GM12878 (cell line): ENCODE results near the gene EIF4EBP2. TPM values are rescaled to one million over a fixed set of nuclear protein-coding genes. Genes with fewer than 3 reads are reported as not detected.

Source experiments
- ATAC-seq: fragments of 200-7000 bp; cut with Tn5 transposase; 3 replicates; pipeline ENCODE4 v1.9.1; 2020; ENCODE audit warnings: mild to moderate bottlenecking, moderate library complexity
- BruUV-seq: library from RNA; stranded (reverse); fragments of 400-500 nt; replicated peaks from 2 replicates; lab custom pipeline; 2021; lab: Mats Ljungman, UMichigan
- CTCF ChIA-PET: fragments of 300-600 bp; sonication (Branson Sonifier 250); formaldehyde crosslinking; extraction: SDS; loops from one replicate; lab custom pipeline; 2021; ENCODE audit warnings: inconsistent platforms; lab: Yijun Ruan, JAX
- POLR2A ChIA-PET: fragments of 350-600 bp; formaldehyde crosslinking; extraction: SDS; loops from one replicate; lab custom pipeline; 2021; ENCODE audit warnings: inconsistent platforms; lab: Charles Lee
- RAD21 ChIA-PET: fragments of 300-600 bp; sonication (Branson Sonifier 250); formaldehyde crosslinking; loops from one replicate; lab custom pipeline; 2023; ENCODE audit warnings: antibody characterized with exemption; ENCODE audit not compliant: unreplicated experiment; lab: Charles Lee
- SMC1A ChIA-PET: fragments of 300-600 bp; sonication (Branson Sonifier 250); formaldehyde crosslinking; loops from one replicate; lab custom pipeline; 2023; ENCODE audit not compliant: unreplicated experiment, uncharacterized antibody; lab: Charles Lee
- DNase-seq: peaks from one replicate; pipeline ENCODE4 v3.0.0-alpha.2; 2011; ENCODE audit warnings: low read depth, low spot score
- FAIRE-seq: peaks from 3 replicates; lab custom pipeline; 2011; peaks lifted over from hg19 to GRCh38; lab: Jason Lieb, UNC
- H2AFZ ChIP-seq: 2 replicates; pipeline ENCODE4 v1.6.0; 2011; ENCODE audit warnings: low read depth, low read length, control low read depth; ENCODE audit not compliant: control insufficient read depth
- H3K27ac ChIP-seq: 2 replicates; pipeline ENCODE4 v1.5.1; 2011; ENCODE audit warnings: control low read depth; ENCODE audit not compliant: control insufficient read depth, insufficient read depth
- H3K27me3 ChIP-seq, 2 experiments: replicated peaks in 1 of 2; 2 replicates each; pipeline versions ENCODE4 v1.6.0 to v1.6.1; 2011; ENCODE audit warnings: low read length in 1 of 2; ENCODE audit not compliant: control insufficient read depth in 2 of 2, insufficient read depth in 2 of 2
- H3K36me3 ChIP-seq, 2 experiments: 2 replicates each; pipeline ENCODE4 v1.5.1; 2011; ENCODE audit warnings: low read length in 1 of 2; ENCODE audit not compliant: control insufficient read depth in 2 of 2, insufficient read depth in 2 of 2
- H3K4me1 ChIP-seq: 2 replicates; pipeline ENCODE4 v1.6.1; 2011; ENCODE audit warnings: mild to moderate bottlenecking, low read length, moderate library complexity, mixed read lengths; ENCODE audit not compliant: control insufficient read depth, insufficient read depth
- H3K4me2 ChIP-seq: 2 replicates; pipeline ENCODE4 v1.6.0; 2011; ENCODE audit warnings: control low read depth; ENCODE audit not compliant: control insufficient read depth, insufficient read depth
- H3K4me3 ChIP-seq: fragments of 200-600 bp; sonication (generic); 2 replicates; pipeline ENCODE4 v1.5.1; 2016
- H3K79me2 ChIP-seq: 2 replicates; pipeline ENCODE4 v1.6.0; 2011; ENCODE audit warnings: low read length; ENCODE audit not compliant: control insufficient read depth, insufficient read depth
- H3K9ac ChIP-seq: 2 replicates; pipeline ENCODE4 v1.8.0; 2011; ENCODE audit warnings: low read length, control low read depth, mixed read lengths; ENCODE audit not compliant: control insufficient read depth, insufficient read depth
- H3K9me3 ChIP-seq: replicated peaks from 3 replicates; pipeline ENCODE4 v1.5.1; 2011; ENCODE audit warnings: mild to moderate bottlenecking, low read length; ENCODE audit not compliant: control insufficient read depth, insufficient read depth
- H4K20me1 ChIP-seq: 2 replicates; pipeline ENCODE4 v1.6.0; 2011; ENCODE audit not compliant: control insufficient read depth, insufficient read depth
- CBX5 ChIP-seq: sonication (generic); IDR thresholded peaks from 2 replicates; pipeline ENCODE4 v1.6.1; 2016; ENCODE audit warnings: low read depth, moderate library complexity, mild to moderate bottlenecking, inconsistent platforms
- CREM ChIP-seq: IDR thresholded peaks from 2 replicates; pipeline ENCODE4 v1.6.1; 2014; ENCODE audit warnings: antibody characterized with exemption, low read depth
- E4F1 ChIP-seq: fragments of 450-650 bp; IDR thresholded peaks from 2 replicates; pipeline ENCODE4 v1.6.1; 2018; ENCODE audit warnings: borderline replicate concordance, mild to moderate bottlenecking; ENCODE audit not compliant: partially characterized antibody
- ELK1 ChIP-seq: IDR thresholded peaks from 2 replicates; pipeline ENCODE4 v1.6.1; 2012; ENCODE audit warnings: low read depth, low read length, improper control_type of control experiment
- ETV6 ChIP-seq, 2 experiments: fragments of 450-650 bp in 1 of 2; IDR thresholded peaks in 1 of 2; conservative IDR thresholded peaks in 1 of 2; 2 replicates each; pipeline ENCODE4 v1.6.1; 2014; ENCODE audit warnings: antibody characterized with exemption in 1 of 2, borderline replicate concordance in 1 of 2, low read depth in 1 of 2, mild to moderate bottlenecking in 1 of 2, moderate library complexity in 1 of 2
- GATAD2B ChIP-seq: fragments of 450-650 bp; conservative IDR thresholded peaks from 2 replicates; pipeline ENCODE4 v1.6.1; 2017; ENCODE audit warnings: low read depth, mild to moderate bottlenecking, moderate library complexity
- MYB ChIP-seq: fragments of 150-350 bp; IDR thresholded peaks from 2 replicates; pipeline ENCODE4 v1.6.1; 2014; ENCODE audit warnings: mild to moderate bottlenecking, low read depth, low read length, borderline replicate concordance
- RAD21 ChIP-seq: IDR thresholded peaks from 2 replicates; pipeline ENCODE4 v1.6.1; 2011; ENCODE audit warnings: mild to moderate bottlenecking, low read depth, low read length, moderate library complexity; ENCODE audit not compliant: insufficient read depth
- SIN3A ChIP-seq: IDR thresholded peaks from 2 replicates; pipeline ENCODE4 v1.6.1; 2012; ENCODE audit warnings: low read depth, low read length, improper control_type of control experiment
- SMC3 ChIP-seq: IDR thresholded peaks from 2 replicates; pipeline ENCODE4 v1.6.1; 2011; ENCODE audit warnings: low read length, improper control_type of control experiment, borderline replicate concordance
- TCF12 ChIP-seq: IDR thresholded peaks from 2 replicates; pipeline ENCODE4 v1.6.1; 2011; ENCODE audit warnings: low read depth, mild to moderate bottlenecking, low read length
- TCF7 ChIP-seq: IDR thresholded peaks from 2 replicates; pipeline ENCODE4 v1.6.1; 2014; ENCODE audit warnings: antibody characterized with exemption, borderline replicate concordance
- WGBS: methylation state at CpG from one replicate; pipeline ENCODE4 v1.1.6; 2016; ENCODE audit warnings: low lambda C conversion rate; ENCODE audit not compliant: insufficient replicate concordance, insufficient coverage; ENCODE audit errors: missing lambda C conversion rate; 5-methylcytosine and 5-hydroxymethylcytosine counted together
- in situ Hi-C: fragments of 300-500 bp; cut with MboI; formaldehyde crosslinking; loops from 9 replicates; pipeline ENCODE4 v1.14.3; 2018; ENCODE audit warnings: mixed read lengths
- intact Hi-C: fragments of 100-400 bp; cut with micrococcal nuclease; formaldehyde crosslinking; loops from one replicate; pipeline ENCODE4 v1.14.2; 2022; ENCODE audit not compliant: unreplicated experiment
- polyA plus RNA-seq, 11 experiments: library from polyadenylated mRNA; depleted of rRNA in 4 of 11; unstranded in 6 of 11; stranded (reverse) in 5 of 11; fragments of >200 nt; fragmentation: Nextera tagmentation in 4 of 11; fragmentation: Illumina TruSeq in 1 of 11; extraction: Ambion mirVana in 4 of 11; extraction: Trizol in 1 of 11; gene quantifications; 1 replicate in 1 of 11; 2 replicates in 10 of 11; pipeline versions ENCODE4 v1.2.1 to v1.2.3, GENCODE V29; 2011 to 2016; ENCODE audit warnings: inconsistent platforms in 2 of 11, missing spikeins in 2 of 11, low read depth in 1 of 11
- total RNA-seq, 4 experiments: library from RNA; depleted of rRNA in 3 of 4; stranded (reverse); fragments of >200 nt in 3 of 4; fragmentation: Illumina TruSeq in 1 of 4; extraction: Trizol in 1 of 4; gene quantifications; 2 replicates each; pipeline versions ENCODE4 v1.2.1 to v1.2.3, GENCODE V29; 2013 to 2021
- TF ChIP-seq, protein P1 (sequence below): IDR thresholded peaks from 2 replicates; pipeline ENCODE4 v1.6.1; 2012; ENCODE audit warnings: low read length, inconsistent platforms

The EIF4EBP2 gene
- total and polyA plus RNA-seq, 10 of the 15 experiments (the other 5 are each of a cell fraction or from before 2014, with no cell fraction given): 14.4 to 51.3 (median 28.9) TPM

GRCh38 chr10:70432101-70432500 is 28.2 kb downstream of the EIF4EBP2 start (continued):
- TF ChIP-seq ELK1 (no peak), GATAD2B (no peak), SIN3A (no peak)
- TF ChIP-seq, all 136 proteins: peak for 0

GRCh38 chr10:70432561-70433263 is 28.8 kb downstream of the EIF4EBP2 start:
- no TSS peak for BruUV-seq
- TF ChIP-seq E4F1 (no peak), SMC3 (no peak), CBX5 (no peak), CREM (no peak), TCF12 (no peak), MYB (no peak), ETV6 (conservative IDR thresholded peaks at IDR 0.05 in 1 of 2, IDR thresholded peaks at IDR 0.05 in 1 of 2; ENCODE audit: borderline replicate concordance in 1 of 2, low read depth in 1 of 2) (no peak), TCF7 (no peak), RAD21 (no peak)
- TF ChIP-seq, protein P1, sequence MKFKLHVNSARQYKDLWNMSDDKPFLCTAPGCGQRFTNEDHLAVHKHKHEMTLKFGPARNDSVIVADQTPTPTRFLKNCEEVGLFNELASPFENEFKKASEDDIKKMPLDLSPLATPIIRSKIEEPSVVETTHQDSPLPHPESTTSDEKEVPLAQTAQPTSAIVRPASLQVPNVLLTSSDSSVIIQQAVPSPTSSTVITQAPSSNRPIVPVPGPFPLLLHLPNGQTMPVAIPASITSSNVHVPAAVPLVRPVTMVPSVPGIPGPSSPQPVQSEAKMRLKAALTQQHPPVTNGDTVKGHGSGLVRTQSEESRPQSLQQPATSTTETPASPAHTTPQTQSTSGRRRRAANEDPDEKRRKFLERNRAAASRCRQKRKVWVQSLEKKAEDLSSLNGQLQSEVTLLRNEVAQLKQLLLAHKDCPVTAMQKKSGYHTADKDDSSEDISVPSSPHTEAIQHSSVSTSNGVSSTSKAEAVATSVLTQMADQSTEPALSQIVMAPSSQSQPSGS: no peak

More at GRCh38 chr10:70432561-70433263, 28.8 kb downstream of the EIF4EBP2 start:
- Histone ChIP-seq H3K79me2 (no peaks in the 10 kb centered on the region), H3K4me2 (no peak overlapping the region), H3K4me3 (no peak overlapping the region), H3K4me1 (no peaks in the 10 kb centered on the region), H4K20me1 (no peaks in the 10 kb centered on the region), H3K27ac (no peak overlapping the region), H3K27me3 (no peaks in the 10 kb centered on the region; a peak in 1 of 4 replicates), H2AFZ (no peak overlapping the region), H3K9me3 (no peaks in the 10 kb centered on the region), H3K36me3 (peaks cover 0 to 4% of the 10 kb centered on the region in 2 experiments; a peak in 3 of 4 replicates), H3K9ac (no peak overlapping the region)
- WGBS: 29% methylated on average over 6 of the region's 6 CpGs
- ChIA-PET CTCF (interaction anchor here (0.6 to 1.1 kb wide), 3 partner anchors 15 to 211 kb away, joined by 3 read pairs; no protein-coding TSS in a partner anchor), RAD21 (interaction anchor here (1.3 kb wide), 1 partner anchor 29 kb away, joined by 3 read pairs; the partner anchor contains the start of gene EIF4EBP2), POLR2A (interaction anchor here (1.2 kb wide), 1 partner anchor 27 kb away, joined by 3 read pairs; no protein-coding TSS in a partner anchor), SMC1A (interaction anchor here (1.2 to 1.5 kb wide), 2 partner anchors 29 to 40 kb away, joined by 3 to 4 read pairs; no protein-coding TSS in a partner anchor)
- no peak for FAIRE-seq
- no peak for DNase-seq
- intact Hi-C loops (no loop called here), in situ Hi-C loops (no loop called here)
- ATAC-seq: no peak
